ENCODE measurements around the gene SLC8A2. TPM values are rescaled to one million over a fixed set of nuclear protein-coding genes. Genes with fewer than 3 reads are reported as not detected.

The SLC8A2 gene
- total RNA-seq, 2 experiments from 2014 or later, result not detected

DNA sequence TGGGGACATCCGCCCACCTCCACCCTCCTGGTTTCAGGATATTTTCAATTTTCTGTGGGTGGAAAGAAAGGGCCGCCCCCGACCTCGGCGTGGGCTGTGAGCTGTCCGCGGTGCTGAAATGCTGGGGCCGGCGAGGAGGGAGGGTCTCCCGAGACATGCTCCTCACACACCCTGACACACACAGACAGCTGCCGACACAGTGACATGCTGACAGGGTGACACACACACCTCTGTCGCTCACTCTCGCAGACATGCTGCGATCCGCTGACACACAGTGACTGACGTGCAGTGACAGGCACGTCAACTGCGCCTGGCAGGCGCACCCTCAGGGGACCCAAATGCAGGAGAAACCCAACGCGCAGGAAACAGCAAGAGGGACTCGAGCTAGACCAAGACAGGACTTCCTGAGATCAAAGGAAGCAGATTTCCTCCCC lies 27.3 kb downstream of the SLC8A2 start:
- POLR2A ChIA-PET, result no interaction called here

DNA sequence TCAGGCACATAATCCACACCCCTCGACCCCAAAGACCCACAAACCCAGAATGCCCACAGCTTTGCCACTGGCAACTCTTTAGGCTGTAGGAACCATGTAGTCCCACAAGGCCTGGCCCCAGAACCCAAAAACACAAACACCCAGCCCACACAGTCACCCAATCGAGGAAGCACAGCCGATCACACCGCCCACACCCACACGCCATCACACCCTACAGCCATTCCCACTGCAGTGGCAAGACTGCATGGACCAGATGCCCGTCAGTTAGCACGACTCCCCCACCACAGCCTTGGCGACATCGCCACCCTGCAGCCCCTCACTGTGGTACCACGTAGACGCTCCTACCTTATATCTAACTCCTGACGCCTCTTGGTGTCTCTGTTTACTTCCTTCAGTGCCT lies 28.4 kb downstream of the SLC8A2 start:
- ChIA-PET CTCF (interaction anchor here (1.5 kb wide), 1 partner anchor 269 kb away, joined by 4 read pairs; no protein-coding TSS in a partner anchor), POLR2A (no interaction called here)

More for the DNA sequence above, 27.3 kb downstream of the SLC8A2 start:
- CTCF ChIA-PET, result interaction anchor here (0.6 to 1.0 kb wide), 2 partner anchors 8 to 1226 kb away, joined by 3 read pairs; no protein-coding TSS in a partner anchor

DNA sequence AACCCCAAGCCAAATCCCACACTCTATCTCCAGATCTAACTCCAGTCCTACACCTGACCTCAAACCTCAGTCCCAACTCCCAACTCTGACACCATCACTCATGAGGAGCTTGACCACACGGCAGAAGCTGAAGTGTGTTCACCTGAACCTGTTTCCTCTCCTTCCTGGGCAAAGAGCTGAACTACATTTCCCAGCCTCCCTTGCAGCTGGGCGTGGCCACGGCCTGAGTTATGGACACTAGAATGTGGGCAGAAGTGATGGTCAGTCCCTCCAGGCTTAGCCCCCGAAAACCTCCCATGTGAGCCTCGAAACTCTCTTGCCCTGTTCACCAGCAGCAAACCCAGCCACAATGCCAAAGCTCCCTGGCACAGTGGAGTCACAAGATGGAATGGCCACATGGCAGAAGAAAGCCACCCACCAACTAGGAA lies 32.9 kb downstream of the SLC8A2 start:
- ChIA-PET CTCF (interaction anchor here (0.9 to 7.3 kb wide), 5 partner anchors 11 to 268 kb away, joined by 3 to 70 read pairs (median 4); partner anchors contain the start of gene NAPA), POLR2A (no interaction called here)

DNA sequence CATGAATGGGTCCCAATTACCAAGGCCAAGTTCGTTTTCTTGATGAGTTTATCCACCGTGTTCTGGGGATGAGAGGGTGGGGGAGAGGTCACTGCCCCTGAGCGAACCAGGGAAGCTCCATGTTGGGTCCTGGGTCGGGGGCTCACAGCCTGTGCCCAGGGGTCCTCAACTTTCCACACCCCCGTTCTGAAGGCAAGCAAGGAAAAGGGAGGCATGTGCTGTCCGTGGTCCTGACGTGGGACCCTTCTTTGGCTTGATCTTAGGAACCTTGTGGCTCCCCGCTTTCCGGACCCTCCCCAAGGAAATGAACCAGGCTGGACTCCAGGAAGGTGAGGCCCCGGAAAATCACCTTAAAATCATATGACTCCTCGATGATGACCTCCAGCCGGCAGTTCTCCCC lies 34.2 kb downstream of the SLC8A2 start:
- ChIA-PET POLR2A (no interaction called here), CTCF (interaction anchor here (1.0 to 7.3 kb wide), 6 partner anchors 9 to 279 kb away, joined by 3 to 70 read pairs (median 12); partner anchors contain the start of genes KPTN and NAPA)

DNA sequence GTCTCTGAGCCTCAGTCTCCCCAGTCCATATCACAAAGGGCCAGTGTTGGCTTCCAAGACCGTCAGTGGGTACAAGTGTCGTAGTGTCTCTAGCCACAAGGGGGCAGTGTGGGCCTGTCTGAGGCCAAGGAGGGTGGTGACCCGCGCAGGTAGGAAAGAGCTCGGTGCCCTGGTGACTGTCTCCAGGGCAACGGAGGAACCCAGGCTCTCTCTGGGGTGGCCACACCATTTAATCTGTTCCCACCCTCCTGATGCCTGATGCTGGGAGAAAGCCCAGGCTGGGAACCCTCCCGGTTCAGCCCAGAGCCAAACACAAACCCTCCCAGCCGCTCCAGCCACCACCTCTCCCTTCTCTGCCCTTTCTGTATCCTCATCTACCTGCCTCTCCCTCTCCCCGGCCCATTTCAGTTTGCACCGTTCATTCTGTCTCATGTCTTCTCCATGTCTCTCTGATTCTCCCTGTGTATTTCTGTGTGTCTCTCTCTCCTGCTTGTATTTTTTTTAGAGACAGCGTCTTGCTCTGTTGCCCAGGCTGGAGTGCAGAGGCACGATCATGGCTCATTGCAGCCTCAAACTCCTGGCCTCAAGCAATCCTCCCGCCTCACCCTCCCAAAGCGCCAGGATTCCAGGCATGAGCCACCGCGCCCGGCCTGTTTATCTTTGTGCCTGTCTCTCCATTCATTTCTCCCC lies 34.8 kb downstream of the SLC8A2 start:
- ChIA-PET CTCF (interaction anchor here (0.5 to 7.3 kb wide), 33 partner anchors 8 to 311 kb away, joined by 3 to 70 read pairs (median 3); partner anchors contain the start of genes EHD2, KPTN and NAPA), POLR2A (interaction anchor here (0.5 kb wide), 1 partner anchor 273 kb away, joined by 5 read pairs; no protein-coding TSS in a partner anchor)

DNA sequence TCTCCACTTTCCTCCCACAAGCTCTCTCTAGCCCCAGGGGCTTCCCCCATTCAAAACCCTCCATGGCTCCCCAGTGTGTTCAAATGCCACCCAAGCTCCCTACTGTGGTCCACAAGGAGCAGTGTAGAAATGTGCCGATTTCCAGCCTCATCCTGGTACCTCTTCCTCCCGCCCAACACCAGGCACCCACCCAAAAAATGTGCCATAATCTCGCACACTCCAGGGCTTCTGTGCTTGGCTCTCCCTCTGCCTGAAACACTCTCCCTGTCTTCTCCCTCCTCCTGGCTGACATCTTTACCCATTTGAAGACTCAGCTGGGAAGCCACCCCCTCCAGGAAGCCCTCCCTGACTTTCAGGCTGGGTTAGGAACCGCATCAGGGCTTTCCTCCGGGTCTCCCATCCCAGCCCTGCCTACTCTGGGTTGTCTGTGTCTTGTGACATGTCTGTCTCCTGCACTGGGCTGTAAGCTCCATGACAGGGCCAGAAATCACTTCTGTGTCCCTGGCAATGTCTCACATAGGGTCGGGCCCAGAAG lies 35.7 kb downstream of the SLC8A2 start:
- ChIA-PET CTCF (interaction anchor here (0.6 to 7.3 kb wide), 21 partner anchors 8 to 784 kb away, joined by 3 to 70 read pairs (median 5); partner anchors contain the start of genes EHD2, KPTN and NAPA), POLR2A (no interaction called here)

DNA sequence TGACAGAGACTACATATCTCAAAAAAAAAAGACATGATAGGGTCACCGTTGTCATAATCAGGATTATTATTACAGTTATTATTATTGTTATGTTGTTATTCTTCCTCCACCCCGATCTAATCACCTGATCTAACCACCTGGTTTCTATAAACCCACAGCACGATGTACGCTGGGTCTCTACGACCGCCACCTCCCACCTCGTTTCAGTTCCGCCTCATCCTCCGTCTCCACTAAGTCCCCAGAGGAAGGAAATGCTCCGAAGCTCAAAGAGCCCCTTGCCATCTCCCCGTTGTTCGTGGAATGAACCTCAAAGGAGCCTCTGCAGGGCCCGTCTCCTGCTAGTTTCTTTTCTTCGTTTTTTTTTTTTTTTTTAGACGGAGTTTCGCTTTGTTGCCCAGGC lies 36.5 kb downstream of the SLC8A2 start:
- POLR2A ChIA-PET, result interaction anchor here (1.3 kb wide), 1 partner anchor 165 kb away, joined by 4 read pairs; no protein-coding TSS in a partner anchor

DNA sequence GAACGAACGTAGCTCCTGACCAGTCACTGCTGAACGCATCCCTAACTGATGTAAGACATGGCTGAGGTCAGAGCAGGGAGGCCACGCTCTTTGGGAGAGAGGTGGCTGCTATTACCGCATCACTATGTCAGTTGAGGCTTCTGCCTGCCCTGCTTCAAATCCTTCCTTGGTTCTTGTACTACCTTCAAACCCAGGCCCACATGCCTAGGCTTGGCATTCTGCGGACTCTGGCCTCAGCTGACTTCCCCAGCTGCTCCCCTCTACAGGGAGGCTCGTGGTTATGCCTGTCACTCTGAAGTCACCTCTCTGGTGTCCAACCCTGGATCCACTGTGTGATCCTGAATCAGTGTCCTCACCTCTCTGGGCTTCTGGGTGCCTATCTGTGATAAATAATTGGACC lies 37.6 kb downstream of the SLC8A2 start:
- POLR2A ChIA-PET, result no interaction called here

More for the DNA sequence above, 36.5 kb downstream of the SLC8A2 start:
- CTCF ChIA-PET, result interaction anchor here (0.7 to 7.3 kb wide), 12 partner anchors 9 to 278 kb away, joined by 3 to 70 read pairs (median 7); partner anchors contain the start of genes EHD2 and KPTN

DNA sequence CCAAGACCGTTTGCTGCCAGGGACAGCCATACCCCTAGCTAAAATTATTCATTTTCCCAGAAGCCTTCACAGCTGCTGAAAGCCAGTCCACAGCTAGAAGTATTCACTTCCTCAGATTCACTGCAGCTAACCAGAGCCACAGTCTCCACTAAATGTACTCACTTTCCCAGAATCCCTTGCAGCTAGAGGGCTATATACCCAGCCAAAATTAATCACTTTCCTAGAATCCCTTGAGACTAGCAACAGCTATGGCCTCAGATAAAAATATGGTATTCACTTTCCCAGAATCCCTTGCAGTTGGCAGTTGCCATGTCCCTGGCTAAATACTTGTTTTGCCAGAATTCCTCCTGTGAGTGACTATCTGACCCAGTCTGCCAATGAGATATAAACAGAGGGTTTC lies 38.6 kb downstream of the SLC8A2 start:
- POLR2A ChIA-PET, result no interaction called here
- CTCF ChIA-PET, result interaction anchor here (0.6 to 7.3 kb wide), 8 partner anchors 14 to 280 kb away, joined by 3 to 70 read pairs (median 4); partner anchors contain the start of gene EHD2

More for the DNA sequence above, 37.6 kb downstream of the SLC8A2 start:
- CTCF ChIA-PET, result interaction anchor here (0.9 to 7.3 kb wide), 5 partner anchors 50 to 279 kb away, joined by 6 to 70 read pairs (median 13); partner anchors contain the start of genes EHD2 and KPTN

DNA sequence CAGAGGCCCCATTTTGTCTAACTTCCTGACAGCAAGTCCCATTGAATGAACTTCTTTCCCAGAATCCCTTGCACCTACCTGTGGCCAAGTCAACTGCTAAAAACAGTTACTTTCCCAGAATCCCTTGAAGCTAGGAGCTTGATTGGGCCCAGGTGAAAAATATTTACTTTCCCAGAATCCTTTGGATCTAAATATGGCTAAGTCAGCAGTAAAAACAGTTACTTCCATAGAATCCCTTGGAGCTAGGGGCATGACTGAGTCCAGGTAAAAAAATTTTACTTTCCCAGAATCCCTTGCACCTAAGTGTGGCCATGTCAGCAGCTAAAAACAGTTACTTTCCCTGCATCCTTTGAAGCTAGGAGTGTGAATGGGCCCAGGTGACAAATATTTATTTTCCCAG lies 39.2 kb downstream of the SLC8A2 start:
- ChIA-PET CTCF (interaction anchor here (0.8 to 7.3 kb wide), 6 partner anchors 14 to 281 kb away, joined by 3 to 70 read pairs (median 9); partner anchors contain the start of gene EHD2), POLR2A (interaction anchor here (0.6 kb wide), 1 partner anchor 82 kb away, joined by 3 read pairs; no protein-coding TSS in a partner anchor)

DNA sequence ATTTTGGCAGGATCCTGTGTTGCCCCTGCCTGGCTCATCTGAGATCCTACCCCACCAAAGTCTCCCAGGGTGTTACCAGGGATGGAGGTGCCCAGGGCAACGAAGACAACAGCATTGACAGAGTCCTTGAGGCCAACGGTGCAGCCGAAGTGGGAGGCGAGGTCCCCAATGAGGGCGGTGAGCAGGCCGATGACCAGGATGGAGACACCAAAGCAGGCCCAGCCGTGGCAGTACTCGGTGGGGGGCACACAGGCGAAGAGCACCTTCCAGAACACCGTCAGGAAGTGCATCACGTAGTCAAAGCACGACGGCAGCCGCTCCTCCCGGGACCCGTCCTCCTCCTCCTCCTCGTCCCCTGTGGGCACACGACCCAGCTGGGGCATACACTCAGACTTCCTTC lies 39.6 kb downstream of the SLC8A2 start:
- ChIA-PET CTCF (interaction anchor here (1.1 to 7.3 kb wide), 3 partner anchors 55 to 275 kb away, joined by 3 to 70 read pairs (median 13); no protein-coding TSS in a partner anchor), POLR2A (interaction anchor here (0.6 kb wide), 1 partner anchor 82 kb away, joined by 3 read pairs; no protein-coding TSS in a partner anchor)

DNA sequence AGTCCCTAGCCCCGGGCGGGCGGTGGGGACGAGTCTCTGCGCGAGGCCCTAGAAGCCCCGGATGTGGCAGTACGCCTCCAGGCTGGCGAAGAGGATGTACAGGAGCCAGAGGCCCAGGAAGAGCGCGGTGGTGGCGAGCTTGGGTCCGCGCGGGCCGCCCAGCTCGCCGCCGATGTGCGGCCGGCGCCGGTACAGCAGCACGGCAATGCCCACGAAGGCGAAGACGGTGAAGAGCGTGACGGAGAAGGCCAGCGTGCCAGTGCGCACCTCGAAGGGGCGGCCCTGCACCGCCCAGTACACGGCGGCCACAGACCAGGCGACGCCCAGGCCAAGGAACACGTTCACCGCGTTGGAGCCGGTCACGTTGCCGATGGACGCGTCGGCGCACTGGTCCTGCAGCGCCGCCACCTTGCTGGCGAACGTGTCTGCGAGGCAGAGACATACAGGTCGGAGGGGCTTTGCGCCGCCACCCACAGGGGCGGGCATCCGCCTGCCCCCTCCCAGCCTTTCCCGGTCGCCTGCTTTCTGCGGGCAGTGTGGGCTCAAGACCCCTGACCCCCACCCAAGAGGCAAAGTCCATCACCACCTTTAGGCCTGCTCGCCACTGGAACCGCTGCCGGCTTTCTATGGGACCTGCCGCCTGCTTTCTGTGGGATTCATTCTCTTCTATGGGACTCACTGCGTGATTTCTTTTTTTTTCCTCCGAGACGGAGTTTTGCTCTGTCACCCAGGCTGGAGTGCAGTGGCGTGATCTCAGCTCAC lies 41.5 kb downstream of the SLC8A2 start:
- CTCF ChIA-PET, result interaction anchor here (0.6 to 1.6 kb wide), 6 partner anchors 17 to 277 kb away, joined by 3 to 5 read pairs (median 3); no protein-coding TSS in a partner anchor

DNA sequence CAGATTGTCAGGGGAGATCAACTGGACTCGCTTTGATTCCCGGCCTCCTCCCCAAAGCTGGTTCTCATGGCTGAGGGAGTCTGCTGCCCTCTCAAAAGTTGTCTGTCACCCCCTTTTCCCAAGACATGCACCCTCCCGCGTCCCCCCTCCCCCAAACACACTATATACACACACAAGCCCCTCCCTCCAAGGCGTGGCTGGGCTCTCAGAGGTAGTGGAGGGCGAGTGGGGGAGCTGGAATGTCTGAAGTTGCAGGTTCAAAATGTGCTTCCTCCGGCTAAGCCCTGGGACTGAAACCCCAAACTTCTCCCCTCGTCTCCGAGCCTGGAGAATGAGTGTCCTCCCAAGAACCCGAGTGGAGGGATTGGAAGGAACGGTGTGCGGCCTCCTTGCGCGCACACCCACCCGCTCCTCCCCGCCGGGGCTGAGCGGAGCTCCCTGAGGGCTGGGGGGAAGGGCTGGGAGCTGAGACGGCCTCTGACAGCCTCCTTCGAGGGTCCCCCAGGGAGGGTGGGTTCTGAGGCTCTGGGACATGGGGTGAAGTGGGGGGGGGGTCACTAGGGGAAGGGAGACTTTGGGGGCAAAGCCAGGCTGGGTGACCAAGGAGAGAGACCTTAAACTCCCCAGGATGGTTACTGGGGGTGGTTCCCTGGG lies 42.4 kb downstream of the SLC8A2 start:
- POLR2A ChIA-PET, result interaction anchor here (0.6 kb wide), 2 partner anchors 121 to 181 kb away, joined by 4 to 5 read pairs; no protein-coding TSS in a partner anchor
- CTCF ChIA-PET, result interaction anchor here (0.6 to 1.9 kb wide), 11 partner anchors 7 to 278 kb away, joined by 3 to 13 read pairs (median 5); partner anchors contain the start of gene KPTN

More for the DNA sequence above, 41.5 kb downstream of the SLC8A2 start:
- POLR2A ChIA-PET, result interaction anchor here (0.6 kb wide), 1 partner anchor 180 kb away, joined by 4 read pairs; no protein-coding TSS in a partner anchor

DNA sequence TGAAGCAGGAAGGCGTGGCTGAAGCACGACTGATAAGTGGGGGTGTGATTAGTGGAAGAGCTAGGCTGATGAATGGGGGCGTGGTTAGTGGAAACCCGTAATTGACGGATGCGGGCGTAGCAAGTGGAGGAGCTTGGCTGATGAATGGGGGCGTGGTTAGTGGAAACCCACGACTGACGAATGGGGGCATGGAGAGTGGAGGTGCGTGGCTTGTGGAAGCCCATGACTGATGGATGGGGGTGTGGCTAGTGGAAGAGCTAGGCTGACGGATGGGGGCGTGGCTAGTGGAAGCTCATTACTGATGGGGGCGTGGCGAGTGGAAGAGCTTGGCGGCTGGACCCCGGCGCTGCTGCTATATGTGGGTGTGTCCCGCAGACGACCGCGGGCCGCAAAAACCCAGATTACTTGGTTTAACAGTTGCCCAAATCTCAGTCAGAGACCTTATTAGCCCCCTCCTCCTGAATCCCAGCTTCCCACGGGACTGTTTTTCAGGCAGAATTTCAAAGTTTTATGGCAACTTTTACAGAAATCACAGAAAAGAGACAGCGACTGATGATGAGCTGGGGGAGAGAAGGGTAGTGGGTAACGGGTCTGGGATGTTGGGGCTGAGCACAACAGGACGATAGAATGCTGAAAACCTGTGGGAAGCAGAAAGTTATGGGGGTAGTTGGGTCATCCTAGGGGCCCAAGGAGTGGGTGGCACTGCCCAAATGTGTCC lies 43.4 kb downstream of the SLC8A2 start:
- CTCF ChIA-PET, result interaction anchor here (0.5 to 1.9 kb wide), 11 partner anchors 8 to 279 kb away, joined by 3 to 13 read pairs (median 6); partner anchors contain the start of gene KPTN
- POLR2A ChIA-PET, result interaction anchor here (0.5 to 0.8 kb wide), 4 partner anchors 105 to 185 kb away, joined by 3 to 5 read pairs (median 4); no protein-coding TSS in a partner anchor

DNA sequence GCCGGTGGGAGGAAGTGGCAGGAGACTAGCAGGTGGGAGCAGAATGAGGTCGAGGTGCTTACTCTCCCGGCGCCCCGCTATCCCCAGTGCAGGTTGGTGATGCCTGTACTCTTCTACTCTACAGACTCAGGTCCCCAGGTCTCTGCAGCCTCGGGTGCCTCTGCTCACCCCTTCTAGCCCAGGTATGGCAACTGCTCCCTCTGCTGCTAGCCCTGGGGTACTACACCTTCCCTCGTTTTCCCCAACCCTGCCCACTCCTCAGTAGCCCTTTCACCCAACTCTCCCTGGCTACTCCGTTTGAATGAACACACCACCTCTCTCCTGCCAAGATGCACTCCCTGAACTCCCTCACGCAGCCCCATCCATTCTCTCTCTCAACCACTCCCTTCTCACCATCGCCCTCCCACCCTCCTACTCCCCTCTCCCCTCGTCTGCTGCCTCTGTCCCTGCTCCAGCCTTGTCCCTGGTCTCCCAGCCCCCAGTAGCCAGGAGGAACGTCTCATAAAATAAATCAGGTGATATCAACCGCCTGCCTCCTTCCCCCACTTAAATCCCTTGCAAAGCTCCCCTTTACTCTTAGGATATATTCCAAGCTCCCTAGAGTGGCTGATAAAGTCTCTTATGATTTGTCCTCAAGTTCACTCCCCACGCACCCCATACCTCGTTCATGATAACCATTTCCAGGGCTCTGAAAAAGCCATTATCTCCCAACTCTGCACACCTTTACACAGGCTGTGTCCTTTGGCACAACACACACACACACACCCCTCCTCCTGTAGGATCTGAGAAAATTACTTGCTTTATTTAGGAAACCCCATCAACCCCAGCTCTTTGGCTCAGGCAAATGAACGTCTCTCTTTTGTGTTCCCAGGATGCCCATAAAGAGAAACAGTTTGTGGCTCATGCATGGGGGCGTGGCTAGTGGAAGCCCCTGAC lies 44.2 kb downstream of the SLC8A2 start:
- CTCF ChIA-PET, result interaction anchor here (0.5 to 1.9 kb wide), 10 partner anchors 9 to 279 kb away, joined by 3 to 13 read pairs (median 5); partner anchors contain the start of gene KPTN

DNA sequence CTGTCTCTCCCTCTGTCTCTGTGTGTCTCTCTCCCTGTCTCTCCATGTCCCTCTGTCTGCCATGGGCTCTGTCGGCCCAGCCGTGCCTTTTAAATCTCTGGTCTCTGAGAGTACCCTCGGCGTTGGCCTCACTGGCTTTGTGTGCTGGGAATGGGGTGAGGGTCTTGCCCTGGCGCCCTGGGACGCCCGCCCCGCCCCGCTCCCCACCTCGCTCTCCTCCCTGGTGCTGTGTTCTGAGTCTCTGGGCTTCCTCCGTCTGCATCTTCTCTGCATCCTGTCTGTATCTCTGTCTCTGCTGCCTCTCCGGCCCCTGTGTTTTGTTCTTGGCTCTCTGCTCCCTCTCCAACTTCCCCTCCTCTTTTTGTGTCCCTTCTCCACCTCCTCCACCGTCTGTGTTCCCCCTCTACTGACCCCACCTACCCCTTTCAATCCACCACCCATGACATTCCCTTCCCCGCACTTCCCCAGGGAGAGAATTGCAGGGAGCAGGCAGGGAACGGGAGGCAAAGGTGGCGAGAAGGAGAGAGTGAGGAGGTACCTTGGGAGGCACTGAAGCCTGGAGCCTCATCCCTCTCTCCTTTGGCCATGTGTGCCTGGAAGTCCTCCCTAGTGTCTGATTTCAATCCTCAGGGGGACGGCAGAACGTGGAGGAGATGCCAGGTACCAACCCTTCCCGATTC lies 48.4 kb downstream of the SLC8A2 start:
- ChIA-PET POLR2A (no interaction called here), CTCF (no interaction called here)

More for the DNA sequence above, 44.2 kb downstream of the SLC8A2 start:
- POLR2A ChIA-PET, result interaction anchor here (0.6 to 0.8 kb wide), 2 partner anchors 137 to 186 kb away, joined by 3 to 5 read pairs; no protein-coding TSS in a partner anchor

All from activated CD8-positive, alpha-beta memory T cell treated with anti-CD3 and anti-CD28 coated beads for 36 hours (primary cell).